NCI-H2081 treated with DMSO at 0.1 percent for 48 hours (cell line): ENCODE results near the gene ACAD8.

Source experiments
- DNase-seq: peaks from one replicate; lab custom pipeline; 2025; lab: John Stamatoyannopoulos, UW

The ACAD8 gene

GRCh38 chr11:134290646-134291045 lies 37.3 kb downstream of the ACAD8 start:
- no peak for DNase-seq

GRCh38 chr11:134291196-134291595 lies 37.8 kb downstream of the ACAD8 start:
- no peak for DNase-seq

- no peak for DNase-seq
These were observed 39.3 kb downstream of the ACAD8 start for GRCh38 chr11:134292661-134293060.

GRCh38 chr11:134293119-134294113 lies 40.0 kb downstream of the ACAD8 start:
- DNase-seq = no peak

- DNase-seq = no peak
These were observed 41.3 kb downstream of the ACAD8 start for GRCh38 chr11:134294664-134295063.

- no peak for DNase-seq
These were observed 58.9 kb downstream of the ACAD8 start for GRCh38 chr11:134312223-134312622.

- DNase-seq = no peak
These were observed 59.4 kb downstream of the ACAD8 start for GRCh38 chr11:134312807-134313206.

- DNase-seq = no peak
These were observed 60.0 kb downstream of the ACAD8 start for GRCh38 chr11:134313379-134313778.

- no peak for DNase-seq
These were observed 60.6 kb downstream of the ACAD8 start for GRCh38 chr11:134313821-134314607.
